Fibroblast of skin of scalp (primary cell): ENCODE data around the gene PER2.
"Not testable (repeated sequence)": the region's sequence is repeated elsewhere in the genome, so short reads cannot be mapped to it uniquely, and the experiment has no call there.

Source experiments
- DNase-seq: peaks from one replicate; pipeline ENCODE4 v3.0.0-alpha.2; 2013

The PER2 gene

GRCh38 chr2:238288650-238289573, 502 bp upstream of the PER2 start:
- DNase-seq, result peak; percentile 99

GRCh38 chr2:238286987-238287736, 1.2 kb downstream of the PER2 start:
- DNase-seq, result no peak

GRCh38 chr2:238286551-238286950, 1.9 kb downstream of the PER2 start:
- DNase-seq, result peak; percentile 36

GRCh38 chr2:238286095-238286494, 2.3 kb downstream of the PER2 start:
- DNase-seq, result no peak

GRCh38 chr2:238285653-238286082, 2.7 kb downstream of the PER2 start:
- peak; percentile 76 for DNase-seq

GRCh38 chr2:238284802-238285515, 3.5 kb downstream of the PER2 start:
- no peak for DNase-seq

- no peak for DNase-seq
Observed at GRCh38 chr2:238282861-238283738, 5.3 kb downstream of the PER2 start.

GRCh38 chr2:238281826-238282480, 6.5 kb downstream of the PER2 start:
- no peak for DNase-seq

GRCh38 chr2:238280083-238280825, 8.2 kb downstream of the PER2 start:
- no peak for DNase-seq

- no peak for DNase-seq
Observed at GRCh38 chr2:238279324-238279682, 9.1 kb downstream of the PER2 start.

- DNase-seq, result no peak
Observed at GRCh38 chr2:238278626-238279323, 9.6 kb downstream of the PER2 start.

GRCh38 chr2:238277695-238278094, 10.7 kb downstream of the PER2 start:
- no peak for DNase-seq

- DNase-seq, result no peak
Observed at GRCh38 chr2:238274152-238274865, 14.1 kb downstream of the PER2 start.

- not testable (repeated sequence) for DNase-seq
Observed at GRCh38 chr2:238273433-238273832, 15.0 kb downstream of the PER2 start.

GRCh38 chr2:238272156-238272555, 16.3 kb downstream of the PER2 start:
- DNase-seq, result no peak

GRCh38 chr2:238271686-238272085, 16.7 kb downstream of the PER2 start:
- not testable (repeated sequence) for DNase-seq

- DNase-seq, result no peak
Observed at GRCh38 chr2:238271061-238271554, 17.3 kb downstream of the PER2 start.

- no peak for DNase-seq
Observed at GRCh38 chr2:238270606-238271005, 17.8 kb downstream of the PER2 start.

- no peak for DNase-seq
Observed at GRCh38 chr2:238269741-238270140, 18.7 kb downstream of the PER2 start.
